ENCODE data around the gene APLP2. TPM values are rescaled to one million over a fixed set of nuclear protein-coding genes. Genes with fewer than 3 reads are reported as not detected.

The APLP2 gene
- total and polyA plus RNA-seq, 2 experiments from 2014 or later: 322 to 362 TPM

GRCh38 chr11:130123414-130124040 lies 53.8 kb downstream of the APLP2 start:
- ATAC-seq: no peak
- peaks cover 2% of the 10 kb centered on the region for H3K27me3 Mint-ChIP-seq (ENCODE audit: insufficient read depth, low read depth, poor library complexity)
- peaks cover 20% of the 10 kb centered on the region for H4K20me1 ChIP-seq (replicated peaks; ENCODE audit: insufficient read depth)
- H3K4me3 Mint-ChIP-seq: no peak overlapping the region
- peaks cover 48% of the 10 kb centered on the region for H3K36me3 ChIP-seq (ENCODE audit: insufficient read depth)
- H3F3A ChIP-seq (replicated peaks; ENCODE audit: low read depth): 0 out of 2 replicates have a peak, but pooled peaks cover 4% of the 10 kb centered on the region
- no peak overlapping the region for H2AFZ ChIP-seq
- H3K4me1 Mint-ChIP-seq: peaks cover 13% of the 10 kb centered on the region; the same call in 1 of the 3 replicates
- H3K4me2 ChIP-seq: no peak overlapping the region
- no peaks in the 10 kb centered on the region for H3K27me3 ChIP-seq (ENCODE audit: insufficient read depth)
- no peaks in the 10 kb centered on the region for H3K9me2 ChIP-seq (ENCODE audit: insufficient read depth)
- H3K4me1 ChIP-seq (ENCODE audit: insufficient read depth): no peaks in the 10 kb centered on the region
- DNase-seq (ENCODE audit: low spot score): no peak
- H3K27ac Mint-ChIP-seq: no peak overlapping the region
- H3K4me3 ChIP-seq: no peak overlapping the region
- TF ChIP-seq ZNF331 (CRISPR knock-in tag; IDR thresholded peaks at IDR 0.05; ENCODE audit: low read depth) (no peak), EZH2 (IDR thresholded peaks at IDR 0.05; ENCODE audit: low read depth, unreplicated experiment) (no peak), REST (IDR thresholded peaks at IDR 0.05; ENCODE audit: unreplicated experiment) (no peak), NANOG (IDR thresholded peaks at IDR 0.05; ENCODE audit: borderline replicate concordance) (no peak), ZNF114 (CRISPR knock-in tag; IDR thresholded peaks at IDR 0.05) (no peak), CTCF (conservative IDR thresholded peaks at IDR 0.05; ENCODE audit: low read depth in 2 of 2) (no peak), CREB1 (CRISPR knock-in tag; IDR thresholded peaks at IDR 0.05; ENCODE audit: low read depth) (no peak), STAT1 (IDR thresholded peaks at IDR 0.05; ENCODE audit: unreplicated experiment) (no peak), ETS1 (IDR thresholded peaks at IDR 0.05) (no peak), POLR2AphosphoS5 (IDR thresholded peaks at IDR 0.05; ENCODE audit: low read depth) (no peak), ZNF462 (CRISPR knock-in tag; IDR thresholded peaks at IDR 0.05) (no peak), JUNB (IDR thresholded peaks at IDR 0.05; ENCODE audit: unreplicated experiment) (no peak), EZH2phosphoT487 (IDR thresholded peaks at IDR 0.05; ENCODE audit: unreplicated experiment) (no peak)
- peaks cover 12% of the 10 kb centered on the region for H3K79me2 ChIP-seq (replicated peaks; ENCODE audit: insufficient read depth)
- peaks cover 56% of the 10 kb centered on the region for H3K36me3 Mint-ChIP-seq (ENCODE audit: low read depth)
- H3K27ac ChIP-seq (ENCODE audit: low read depth): no peak overlapping the region
- no peaks in the 10 kb centered on the region for H3K9me3 Mint-ChIP-seq

Measured in GM23338 (cell line).